Aorta (tissue), 5 donors: ENCODE results near the gene ADIPOQ. TPM values are rescaled to one million over a fixed set of nuclear protein-coding genes. Genes with fewer than 3 reads are reported as not detected.
"Not testable (repeated sequence)": the region's sequence is repeated elsewhere in the genome, so short reads cannot be mapped to it uniquely, and the experiment has no call there.

Source experiments
- ATAC-seq: fragments of 200-7000 bp; cut with Tn5 transposase; one replicate; pipeline ENCODE4 v1.9.1; 2022; ENCODE audit warnings: moderate library complexity; ENCODE audit not compliant: low FRiP score
- DNase-seq, 2 donors: peaks; one replicate each; pipeline ENCODE4 v3.0.0-alpha.2; 2020
- H3K27ac ChIP-seq, 2 donors: one replicate each; pipeline ENCODE4 v1.5.1; 2013; ENCODE audit warnings: low read length in 2 of 2, mild to moderate bottlenecking in 2 of 2, moderate library complexity in 2 of 2, control low read depth in 1 of 2, inconsistent platforms in 1 of 2, low read depth in 1 of 2
- H3K27me3 ChIP-seq, 2 donors: one replicate each; pipeline ENCODE4 v1.6.1; 2013; ENCODE audit warnings: control low read depth in 1 of 2, low read length in 1 of 2, mild to moderate bottlenecking in 1 of 2, moderate library complexity in 1 of 2; ENCODE audit not compliant: insufficient read depth in 2 of 2, control insufficient read depth in 1 of 2
- H3K36me3 ChIP-seq, 2 donors: one replicate each; pipeline ENCODE4 v1.6.1; 2013; ENCODE audit warnings: control low read depth in 1 of 2, low read length in 1 of 2, mild to moderate bottlenecking in 1 of 2; ENCODE audit not compliant: insufficient read depth in 2 of 2, control insufficient read depth in 1 of 2
- H3K4me1 ChIP-seq, 2 donors: one replicate each; pipeline ENCODE4 v1.6.1; 2013; ENCODE audit warnings: low read length in 2 of 2, control low read depth in 1 of 2, mild to moderate bottlenecking in 1 of 2, moderate library complexity in 1 of 2; ENCODE audit not compliant: insufficient read depth in 2 of 2, control insufficient read depth in 1 of 2
- H3K4me3 ChIP-seq, 2 donors: one replicate each; pipeline ENCODE4 v1.5.1; 2013; ENCODE audit warnings: low read length in 2 of 2, control low read depth in 1 of 2, mild to moderate bottlenecking in 1 of 2
- H3K9me3 ChIP-seq: one replicate; pipeline ENCODE4 v1.6.1; 2013; ENCODE audit warnings: mild to moderate bottlenecking, low read length; ENCODE audit not compliant: control insufficient read depth
- WGBS, 2 donors: extraction: QIAGEN DNeasy Blood & Tissue Kit; methylation state at CpG; one replicate each; pipeline ENCODE4 v1.1.7; 2013; 5-methylcytosine and 5-hydroxymethylcytosine counted together
- intact Hi-C, 2 donors: fragments of 100-400 bp; cut with DNase I; formaldehyde crosslinking; loops; one replicate each; pipeline versions ENCODE4 v1.14.2 to v1.15.0; 2022
- polyA plus RNA-seq, 2 donors: library from polyadenylated mRNA; stranded (reverse); fragments of 200-250 nt; gene quantifications; one replicate each; pipeline ENCODE4 v1.2.3, GENCODE V29; 2013
- total RNA-seq, 2 donors: library from RNA; stranded (reverse); fragmentation: NEBNext Ultra II Directional; extraction: Animal tissue kit (Norgen Biotek cat#: 25700); gene quantifications; one replicate each; pipeline ENCODE4 v1.2.1, GENCODE V29; 2021
- donor health status: healthy with polysubstance abuse.
- donor health status: Bipolar disorder and iron deficiency.
- donor health status: DM: no; HTN: no; CAD: no.
- donor health status: DM: no; HTN: no; CAD: no.
- donor health status: DM: yes; HTN: yes; CAD: no.

ADIPOQ gene
- total and polyA plus RNA-seq, 4 donors, result 0.36 to 2.9 (median 1.5) TPM; not detected in 1

GRCh38 chr3:186883686-186884058 lies 41.2 kb downstream of the ADIPOQ start:
- intact Hi-C loops, result no loop called here
- no peak overlapping the region for H3K4me3 ChIP-seq
- no peak for ATAC-seq
- H3K27ac ChIP-seq, result no peak overlapping the region
- no peak for DNase-seq
- H3K9me3 ChIP-seq, result no peaks in the 10 kb centered on the region
- WGBS, 2 donors, result 87 to 91% methylated on average over 1 of the region's 1 CpG
- no peaks in the 10 kb centered on the region for H3K4me1 ChIP-seq
- no peaks in the 10 kb centered on the region for H3K27me3 ChIP-seq
- no peaks in the 10 kb centered on the region for H3K36me3 ChIP-seq

DNA sequence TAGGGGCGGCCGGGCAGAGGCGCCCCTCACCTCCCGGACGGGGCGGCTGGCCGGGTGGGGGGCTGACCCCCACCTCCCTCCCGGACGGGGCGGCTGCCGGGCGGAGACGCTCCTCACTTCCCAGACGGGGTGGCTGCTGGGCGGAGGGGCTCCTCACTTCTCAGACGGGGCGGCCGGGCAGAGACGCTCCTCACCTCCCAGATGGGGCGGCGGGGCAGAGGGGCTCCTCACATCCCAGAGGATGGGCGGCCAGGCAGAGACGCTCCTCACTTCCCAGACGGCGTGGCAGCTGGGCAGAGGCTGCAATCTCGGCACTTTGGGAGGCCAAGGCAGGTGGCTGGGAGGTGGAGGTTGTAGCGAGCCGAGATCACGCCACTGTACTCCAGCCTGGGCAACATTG lies 42.4 kb downstream of the ADIPOQ start:
- H3K27me3 ChIP-seq, DNase-seq, H3K4me1 ChIP-seq, H3K27ac ChIP-seq, H3K9me3 ChIP-seq, ATAC-seq, intact Hi-C loops, H3K4me3 ChIP-seq, H3K36me3 ChIP-seq: not testable (repeated sequence)
- WGBS, 2 donors, result 93 to 97% methylated on average over 8 to 29 of the region's 29 CpGs

- Histone ChIP-seq H3K9me3 (no peaks in the 10 kb centered on the region), H3K27ac (no peak overlapping the region), H3K27me3 (no peaks in the 10 kb centered on the region), H3K4me3 (no peak overlapping the region), H3K4me1 (no peaks in the 10 kb centered on the region), H3K36me3 (no peaks in the 10 kb centered on the region)
- no peak for DNase-seq
- intact Hi-C loops, result no loop called here
- ATAC-seq, result no peak
- WGBS, 2 donors, result 93 to 99% methylated on average over 5 of the region's 5 CpGs
These were observed 43.9 kb downstream of the ADIPOQ start for GRCh38 chr3:186886202-186886981.

GRCh38 chr3:186887507-186887938 lies 45.0 kb downstream of the ADIPOQ start:
- ATAC-seq, H3K4me3 ChIP-seq, H3K27ac ChIP-seq, H3K9me3 ChIP-seq, H3K4me1 ChIP-seq, intact Hi-C loops, DNase-seq, H3K27me3 ChIP-seq, H3K36me3 ChIP-seq: not testable (repeated sequence)
- WGBS, 2 donors, result 83 to 95% methylated on average over 1 to 2 of the region's 5 CpGs

DNA sequence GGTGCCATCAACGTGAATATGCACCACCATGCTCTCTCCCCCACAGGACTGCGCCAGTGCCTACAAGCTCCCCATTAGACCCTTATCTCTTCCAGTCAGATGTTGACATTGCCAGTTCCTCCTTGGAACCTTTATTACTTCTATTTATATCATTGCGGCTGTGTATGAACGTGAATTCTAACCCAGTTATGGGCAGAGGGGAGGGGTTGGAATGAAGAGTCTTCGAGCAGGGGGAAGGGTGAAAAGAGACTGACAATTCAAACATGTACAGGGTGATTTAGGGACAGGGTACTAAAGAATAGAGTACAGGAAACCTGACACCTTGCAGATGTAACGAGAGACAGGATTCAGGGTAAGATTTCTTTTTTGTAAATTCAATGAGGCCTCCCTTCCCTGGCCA lies 46.1 kb downstream of the ADIPOQ start:
- no peaks in the 10 kb centered on the region for H3K9me3 ChIP-seq
- no peaks in the 10 kb centered on the region for H3K4me1 ChIP-seq
- no peak overlapping the region for H3K27ac ChIP-seq
- no peak for DNase-seq
- H3K27me3 ChIP-seq, result no peaks in the 10 kb centered on the region
- H3K36me3 ChIP-seq, result no peaks in the 10 kb centered on the region
- ATAC-seq, result no peak
- intact Hi-C loops, result no loop called here
- 21 to 25% methylated on average over 6 of the region's 6 CpGs for WGBS, 2 donors
- no peak overlapping the region for H3K4me3 ChIP-seq

- H3K9me3 ChIP-seq, H3K27me3 ChIP-seq, DNase-seq, intact Hi-C loops, ATAC-seq, H3K36me3 ChIP-seq, H3K27ac ChIP-seq, H3K4me3 ChIP-seq, H3K4me1 ChIP-seq: not testable (repeated sequence)
- 96 to 98% methylated on average over 4 of the region's 4 CpGs for WGBS, 2 donors
These were observed 47.2 kb downstream of the ADIPOQ start for GRCh38 chr3:186889698-186890097.

- Histone ChIP-seq H3K9me3 (no peaks in the 10 kb centered on the region), H3K27ac (no peak overlapping the region), H3K36me3 (no peaks in the 10 kb centered on the region), H3K4me3 (no peak overlapping the region), H3K27me3 (no peaks in the 10 kb centered on the region), H3K4me1 (no peaks in the 10 kb centered on the region)
- ATAC-seq, result no peak
- intact Hi-C loops, result no loop called here
- no peak for DNase-seq
These were observed 48.4 kb downstream of the ADIPOQ start for GRCh38 chr3:186890911-186891310.

GRCh38 chr3:186893071-186893470 lies 50.6 kb downstream of the ADIPOQ start:
- H3K27me3 ChIP-seq, H3K36me3 ChIP-seq, H3K4me3 ChIP-seq, H3K9me3 ChIP-seq, intact Hi-C loops, H3K27ac ChIP-seq, DNase-seq, ATAC-seq, H3K4me1 ChIP-seq: not testable (repeated sequence)
- WGBS, 2 donors, result no CpG with 5 or more reads among the region's 2 CpGs

DNA sequence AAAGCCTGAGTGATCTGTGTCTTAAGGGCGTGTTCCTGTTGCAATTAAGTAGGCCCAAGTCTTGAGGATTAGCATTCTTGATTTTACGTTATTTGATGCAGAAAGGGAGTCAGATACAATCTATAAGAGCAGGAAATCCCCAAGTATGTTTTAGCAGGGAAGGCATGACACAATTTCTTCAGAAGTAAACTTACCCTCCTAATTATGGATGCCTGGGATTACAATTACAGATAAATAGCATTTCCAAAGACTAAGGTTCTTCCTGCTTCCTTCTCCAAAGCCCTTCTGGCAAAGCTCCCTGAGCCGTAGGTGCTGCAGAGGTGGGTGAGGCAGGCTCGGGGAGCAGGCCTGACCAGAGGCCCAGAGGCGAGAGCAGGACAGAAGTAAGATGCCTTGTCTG lies 52.9 kb downstream of the ADIPOQ start:
- Histone ChIP-seq H3K4me3 (no peak overlapping the region), H3K36me3 (no peaks in the 10 kb centered on the region), H3K27ac (no peak overlapping the region), H3K27me3 (no peaks in the 10 kb centered on the region), H3K9me3 (no peaks in the 10 kb centered on the region), H3K4me1 (no peaks in the 10 kb centered on the region)
- intact Hi-C loops, result no loop called here
- WGBS, 2 donors, result 95 to 97% methylated on average over 5 of the region's 5 CpGs
- ATAC-seq (no peak), DNase-seq (no peak)
